ENCODE data around the gene PIBF1.

GRCh38 chr13:73036566-73036965, 254.6 kb downstream of the PIBF1 start:
- TF ChIP-seq CTCF (IDR thresholded peaks at IDR 0.05) (no peak), POLR2A (IDR thresholded peaks at IDR 0.05) (no peak), POLR2AphosphoS5 (IDR thresholded peaks at IDR 0.05) (no peak)

Measured in transverse colon (tissue), 4 donors.